Ammon's horn (tissue), 1 donor: ENCODE data around the gene CRAT.

Source experiments
- DNase-seq: peaks from one replicate; pipeline ENCODE4 v3.0.0-alpha.2; 2016; ENCODE audit warnings: low spot score

CRAT gene

GRCh38 chr9:129109952-129110739 is 447 bp downstream of the CRAT start:
- DNase-seq = no peak

GRCh38 chr9:129109537-129109903 is 1.1 kb downstream of the CRAT start:
- DNase-seq = no peak

GRCh38 chr9:129108805-129109536 is 1.6 kb downstream of the CRAT start:
- no peak for DNase-seq

GRCh38 chr9:129108083-129108804 is 2.3 kb downstream of the CRAT start:
- DNase-seq = no peak

GRCh38 chr9:129107651-129108050 is 2.9 kb downstream of the CRAT start:
- no peak for DNase-seq

GRCh38 chr9:129105857-129106694 is 4.5 kb downstream of the CRAT start:
- DNase-seq = no peak

- DNase-seq = no peak
Observed at GRCh38 chr9:129104051-129104450, 6.5 kb downstream of the CRAT start.

- DNase-seq = no peak
Observed at GRCh38 chr9:129103595-129103965, 7.0 kb downstream of the CRAT start.

GRCh38 chr9:129102791-129103594 is 7.6 kb downstream of the CRAT start:
- peak; percentile 55 for DNase-seq

- DNase-seq = no peak
Observed at GRCh38 chr9:129102095-129102525, 8.5 kb downstream of the CRAT start.

- no peak for DNase-seq
Observed at GRCh38 chr9:129101279-129101678, 9.3 kb downstream of the CRAT start.

- no peak for DNase-seq
Observed at GRCh38 chr9:129100383-129101169, 10.0 kb downstream of the CRAT start.

GRCh38 chr9:129098328-129098727 is 12.3 kb downstream of the CRAT start:
- DNase-seq = no peak

GRCh38 chr9:129097671-129098306 is 12.8 kb downstream of the CRAT start:
- DNase-seq = no peak

- no peak for DNase-seq
Observed at GRCh38 chr9:129095908-129096307, 14.7 kb downstream of the CRAT start.

GRCh38 chr9:129095170-129095667 is 15.4 kb downstream of the CRAT start:
- no peak for DNase-seq

GRCh38 chr9:129094387-129095169 is 16.0 kb downstream of the CRAT start:
- DNase-seq = no peak

GRCh38 chr9:129093602-129094386 is 16.8 kb downstream of the CRAT start:
- DNase-seq = no peak
